H9 (cell line): ENCODE results near the gene FNIP1. TPM values are rescaled to one million over a fixed set of nuclear protein-coding genes. Genes with fewer than 3 reads are reported as not detected.

Source experiments
- DNase-seq: peaks from one replicate; pipeline ENCODE4 v3.0.0-alpha.2; 2017
- H2AFZ ChIP-seq: one replicate; pipeline ENCODE4 v1.6.1; 2013; ENCODE audit warnings: mild to moderate bottlenecking, low read length, control low read depth, moderate library complexity
- H2AK5ac ChIP-seq: 2 replicates; pipeline ENCODE4 v1.6.1; 2013; ENCODE audit warnings: low read length, control low read depth, mixed read lengths; ENCODE audit not compliant: insufficient read length
- H2BK120ac ChIP-seq: one replicate; pipeline ENCODE4 v1.6.1; 2013; ENCODE audit warnings: low read depth, mild to moderate bottlenecking, low read length, control low read depth, inconsistent platforms; ENCODE audit not compliant: poor library complexity, severe bottlenecking
- H2BK12ac ChIP-seq: 2 replicates; pipeline ENCODE4 v1.6.1; 2013; ENCODE audit warnings: low read length, control low read depth, mixed read lengths, low read depth; ENCODE audit not compliant: insufficient read length
- H2BK15ac ChIP-seq: 2 replicates; pipeline ENCODE4 v1.6.1; 2013; ENCODE audit warnings: low read depth, low read length, control low read depth
- H2BK20ac ChIP-seq: one replicate; pipeline ENCODE4 v1.6.1; 2013; ENCODE audit warnings: low read depth, mild to moderate bottlenecking, low read length, control low read depth, inconsistent platforms; ENCODE audit not compliant: poor library complexity, severe bottlenecking
- H2BK5ac ChIP-seq: 2 replicates; pipeline ENCODE4 v1.6.1; 2013; ENCODE audit warnings: low read length, control low read depth, mixed read lengths; ENCODE audit not compliant: insufficient read length
- H3K14ac ChIP-seq: 2 replicates; pipeline ENCODE4 v1.6.1; 2013; ENCODE audit warnings: low read length, control low read depth; ENCODE audit not compliant: insufficient read depth
- H3K18ac ChIP-seq: 2 replicates; pipeline ENCODE4 v1.6.1; 2013; ENCODE audit warnings: low read depth, mild to moderate bottlenecking, mixed read lengths, low read length, control low read depth; ENCODE audit not compliant: insufficient read length
- H3K23ac ChIP-seq: 2 replicates; pipeline ENCODE4 v1.6.1; 2013; ENCODE audit warnings: low read length, control low read depth, mixed read lengths, low read depth; ENCODE audit not compliant: insufficient read length
- H3K23me2 ChIP-seq: 2 replicates; pipeline ENCODE4 v1.6.1; 2013; ENCODE audit warnings: low read depth, mild to moderate bottlenecking, mixed read lengths, low read length, control low read depth; ENCODE audit not compliant: insufficient read length, poor library complexity, severe bottlenecking
- H3K27ac ChIP-seq: 2 replicates; pipeline ENCODE4 v1.5.1; 2013; ENCODE audit warnings: low read length, control low read depth, mixed read lengths, low read depth; ENCODE audit not compliant: insufficient read length
- H3K27me3 ChIP-seq: 2 replicates; pipeline ENCODE4 v1.6.1; 2013; ENCODE audit warnings: low read length, control low read depth, inconsistent platforms; ENCODE audit not compliant: insufficient read depth
- H3K4ac ChIP-seq: 2 replicates; pipeline ENCODE4 v1.6.1; 2013; ENCODE audit warnings: low read depth, mild to moderate bottlenecking, control low read depth, inconsistent platforms, low read length, moderate library complexity
- H3K4me1 ChIP-seq: 2 replicates; pipeline ENCODE4 v1.6.1; 2013; ENCODE audit warnings: low read length, control low read depth, inconsistent platforms; ENCODE audit not compliant: insufficient read depth
- H3K4me2 ChIP-seq: 2 replicates; pipeline ENCODE4 v1.6.1; 2013; ENCODE audit warnings: low read length, control low read depth, mixed read lengths; ENCODE audit not compliant: insufficient read length, insufficient read depth
- H3K56ac ChIP-seq: 2 replicates; pipeline ENCODE4 v1.6.1; 2013; ENCODE audit warnings: low read depth, mild to moderate bottlenecking, mixed read lengths, low read length, control low read depth; ENCODE audit not compliant: insufficient read length
- H3K79me1 ChIP-seq: 2 replicates; pipeline ENCODE4 v1.6.1; 2013; ENCODE audit warnings: low read depth, mild to moderate bottlenecking, moderate library complexity, low read length, control low read depth, inconsistent platforms; ENCODE audit not compliant: insufficient read depth, poor library complexity, severe bottlenecking
- H3K79me2 ChIP-seq: 2 replicates; pipeline ENCODE4 v1.6.1; 2013; ENCODE audit warnings: low read length, control low read depth, inconsistent platforms; ENCODE audit not compliant: insufficient read depth
- H3K9ac ChIP-seq: 2 replicates; pipeline ENCODE4 v1.6.1; 2013; ENCODE audit warnings: low read length, control low read depth, mixed read lengths; ENCODE audit not compliant: insufficient read length; ENCODE audit errors: extremely low read depth
- H3K9me3 ChIP-seq: one replicate; pipeline ENCODE4 v1.6.1; 2013; ENCODE audit warnings: low read depth, low read length, inconsistent platforms; ENCODE audit not compliant: control insufficient read depth
- H3T11ph ChIP-seq: one replicate; pipeline ENCODE4 v1.6.1; 2013; ENCODE audit warnings: mild to moderate bottlenecking, low read length, control low read depth, inconsistent platforms
- H4K20me1 ChIP-seq: one replicate; pipeline ENCODE4 v1.6.1; 2013; ENCODE audit not compliant: control insufficient read depth, insufficient read length, insufficient read depth
- H4K5ac ChIP-seq: 2 replicates; pipeline ENCODE4 v1.6.1; 2013; ENCODE audit warnings: low read depth, mild to moderate bottlenecking, mixed read lengths, low read length, control low read depth; ENCODE audit not compliant: insufficient read length
- H4K8ac ChIP-seq: replicated peaks from 2 replicates; pipeline ENCODE4 v1.6.1; 2013; ENCODE audit warnings: low read length, control low read depth, mixed read lengths, low read depth; ENCODE audit not compliant: insufficient read length
- H4K91ac ChIP-seq: 2 replicates; pipeline ENCODE4 v1.6.1; 2013; ENCODE audit warnings: low read depth, mild to moderate bottlenecking, moderate library complexity, mixed read lengths, low read length, control low read depth; ENCODE audit not compliant: insufficient read length
- H3K27ac Mint-ChIP-seq, 3 experiments: 2 replicates in 2 of 3; 3 replicates in 1 of 3; pipeline ENCODE4 v1.8.0; 2020 to 2021; ENCODE audit warnings: mixed read lengths in 3 of 3, mild to moderate bottlenecking in 1 of 3, moderate library complexity in 1 of 3
- H3K27me3 Mint-ChIP-seq: 2 replicates; pipeline ENCODE4 v1.8.0; 2021; ENCODE audit warnings: low read depth, mild to moderate bottlenecking, moderate library complexity, mixed read lengths
- H3K36me3 Mint-ChIP-seq, 3 experiments: 2 replicates in 2 of 3; 3 replicates in 1 of 3; pipeline ENCODE4 v1.8.0; 2020 to 2021; ENCODE audit warnings: low read depth in 3 of 3, mixed read lengths in 3 of 3; ENCODE audit not compliant: insufficient read depth in 1 of 3
- H3K4me1 Mint-ChIP-seq, 2 experiments: 2 replicates each; pipeline ENCODE4 v1.8.0; 2020; ENCODE audit warnings: mixed read lengths in 2 of 2
- H3K4me3 Mint-ChIP-seq, 2 experiments: 2 replicates in 1 of 2; 3 replicates in 1 of 2; pipeline ENCODE4 v1.8.0; 2020 to 2021; ENCODE audit warnings: mild to moderate bottlenecking in 2 of 2, mixed read lengths in 2 of 2, moderate library complexity in 1 of 2
- H3K9me3 Mint-ChIP-seq, 2 experiments: 2 replicates in 1 of 2; 3 replicates in 1 of 2; pipeline ENCODE4 v1.8.0; 2020; ENCODE audit warnings: mild to moderate bottlenecking in 2 of 2, mixed read lengths in 2 of 2, moderate library complexity in 1 of 2
- CTCF ChIP-seq: fragments of 200-600 bp; sonication (generic); conservative IDR thresholded peaks from 3 replicates; pipeline ENCODE4 v1.8.0; 2021; ENCODE audit warnings: antibody characterized with exemption, mild to moderate bottlenecking
- WGBS: extraction: QIAGEN DNeasy Blood & Tissue Kit; methylation state at CpG from one replicate; pipeline ENCODE4 v1.1.7; 2013; ENCODE audit warnings: missing lambda C conversion rate, low lambda C conversion rate, mixed read lengths; ENCODE audit not compliant: insufficient read length; ENCODE audit errors: extremely low coverage; 5-methylcytosine and 5-hydroxymethylcytosine counted together
- total RNA-seq: library from RNA; stranded (reverse); gene quantifications from 2 replicates; pipeline ENCODE4 v1.2.1, GENCODE V29; 2021

Gene FNIP1
- total RNA-seq, 1 experiment from 2014 or later: 13.4 TPM

GRCh38 chr5:131821221-131821620 lies 24.4 kb upstream of the FNIP1 start:
- Mint-ChIP-seq H3K36me3 (no peaks in the 10 kb centered on the region; a peak in 2 of 7 replicates), H3K27ac (no peak overlapping the region), H3K27me3 (no peaks in the 10 kb centered on the region), H3K4me3 (no peak overlapping the region), H3K9me3 (peaks cover 4 to 14% of the 10 kb centered on the region in 2 experiments; a peak in 4 of 5 replicates), H3K4me1 (no peaks in the 10 kb centered on the region)
- Histone ChIP-seq H3K56ac (no peak overlapping the region), H3K79me2 (no peaks in the 10 kb centered on the region), H3K27me3 (no peaks in the 10 kb centered on the region), H2BK120ac (no peak overlapping the region), H2BK20ac (no peak overlapping the region), H3K4me2 (no peak overlapping the region), H4K8ac (no peak overlapping the region), H3T11ph (no peak overlapping the region), H2BK5ac (no peak overlapping the region), H3K4ac (no peak overlapping the region), H4K20me1 (no peaks in the 10 kb centered on the region), H3K23ac (no peak overlapping the region), H2AK5ac (no peak overlapping the region), H4K91ac (no peak overlapping the region), H3K14ac (no peak overlapping the region), H2AFZ (no peak overlapping the region), H3K9ac (no peak overlapping the region), H2BK15ac (no peak overlapping the region), H3K27ac (no peak overlapping the region), H3K23me2 (no peaks in the 10 kb centered on the region), H4K5ac (no peak overlapping the region), H3K4me1 (no peaks in the 10 kb centered on the region), H2BK12ac (no peak overlapping the region), H3K18ac (no peak overlapping the region), H3K79me1 (no peaks in the 10 kb centered on the region), H3K9me3 (no peaks in the 10 kb centered on the region)
- no peak for TF ChIP-seq CTCF
- no peak for DNase-seq
- WGBS: no CpG with 5 or more reads among the region's 1 CpG
